Keratinocyte (primary cell): ENCODE results near the gene RCOR3. TPM values are rescaled to one million over a fixed set of nuclear protein-coding genes. Genes with fewer than 3 reads are reported as not detected.
"Not testable (repeated sequence)": the region's sequence is repeated elsewhere in the genome, so short reads cannot be mapped to it uniquely, and the experiment has no call there.

Source experiments
- DNase-seq: peaks from one replicate; pipeline ENCODE4 v3.0.0-alpha.2; 2011; ENCODE audit warnings: low read depth, missing footprints, low spot score
- FAIRE-seq: peaks from 2 replicates; lab custom pipeline; 2011; peaks lifted over from hg19 to GRCh38; lab: Jason Lieb, UNC
- H2AFZ ChIP-seq: 2 replicates; pipeline ENCODE4 v1.6.0; 2012; ENCODE audit warnings: low read length, control low read depth, inconsistent platforms; ENCODE audit not compliant: control insufficient read depth
- H3K27ac ChIP-seq: 2 replicates; pipeline ENCODE4 v1.5.1; 2011; ENCODE audit warnings: low read length; ENCODE audit not compliant: control insufficient read depth, insufficient read depth
- H3K27me3 ChIP-seq: 3 replicates; pipeline ENCODE4 v1.6.0; 2011; ENCODE audit warnings: low read length; ENCODE audit not compliant: control insufficient read depth, insufficient read depth; ENCODE audit errors: extremely low read depth
- H3K36me3 ChIP-seq, 2 experiments: 2 replicates in 1 of 2; 3 replicates in 1 of 2; pipeline ENCODE4 v1.5.1; 2011; ENCODE audit warnings: low read length in 2 of 2, mild to moderate bottlenecking in 1 of 2; ENCODE audit not compliant: control insufficient read depth in 2 of 2, insufficient read depth in 2 of 2; ENCODE audit errors: extremely low read depth in 1 of 2
- H3K4me1 ChIP-seq: 3 replicates; pipeline ENCODE4 v1.5.1; 2011; ENCODE audit warnings: low read length; ENCODE audit not compliant: control insufficient read depth, insufficient read depth; ENCODE audit errors: extremely low read depth
- H3K4me2 ChIP-seq: 3 replicates; pipeline ENCODE4 v1.6.0; 2011; ENCODE audit warnings: low read depth, low read length; ENCODE audit not compliant: control insufficient read depth, insufficient read depth; ENCODE audit errors: extremely low read depth
- H3K4me3 ChIP-seq, 3 experiments: fragments of 200-600 bp in 1 of 3; sonication (generic) in 1 of 3; 2 replicates in 2 of 3; 3 replicates in 1 of 3; pipeline ENCODE4 v1.5.1; 2011 to 2016; ENCODE audit warnings: low read length in 3 of 3, mild to moderate bottlenecking in 3 of 3, control low read depth in 2 of 3, inconsistent platforms in 1 of 3, low read depth in 1 of 3, mixed read lengths in 1 of 3, mixed run types in 1 of 3, moderate library complexity in 1 of 3; ENCODE audit not compliant: control insufficient read depth in 2 of 3, insufficient read depth in 2 of 3; ENCODE audit errors: extremely low read depth in 1 of 3
- H3K79me2 ChIP-seq: 2 replicates; pipeline ENCODE4 v1.6.0; 2012; ENCODE audit warnings: low read length; ENCODE audit not compliant: control insufficient read depth, insufficient read depth
- H3K9ac ChIP-seq: 3 replicates; pipeline ENCODE4 v1.6.0; 2011; ENCODE audit warnings: low read length; ENCODE audit not compliant: control insufficient read depth, insufficient read depth; ENCODE audit errors: extremely low read depth
- H3K9me1 ChIP-seq: 3 replicates; pipeline ENCODE4 v1.6.0; 2011; ENCODE audit warnings: low read length; ENCODE audit not compliant: control insufficient read depth, insufficient read depth; ENCODE audit errors: extremely low read depth
- H3K9me3 ChIP-seq: 2 replicates; pipeline ENCODE4 v1.5.1; 2012; ENCODE audit warnings: low read depth, low read length; ENCODE audit not compliant: control insufficient read depth
- H4K20me1 ChIP-seq: 3 replicates; pipeline ENCODE4 v1.6.0; 2011; ENCODE audit warnings: low read length; ENCODE audit not compliant: control insufficient read depth, insufficient read depth; ENCODE audit errors: extremely low read depth
- CTCF ChIP-seq, 3 experiments: IDR thresholded peaks in 1 of 3; conservative IDR thresholded peaks in 1 of 3; optimal IDR thresholded peaks in 1 of 3; 2 replicates in 2 of 3; 3 replicates in 1 of 3; pipeline versions ENCODE3 to v1.5.1; 2011; ENCODE audit warnings: low read length in 3 of 3, mild to moderate bottlenecking in 3 of 3, moderate library complexity in 2 of 3, control low read depth in 1 of 3, inconsistent platforms in 1 of 3; ENCODE audit not compliant: insufficient read depth in 2 of 3; ENCODE audit errors: extremely low read depth in 1 of 3
- EZH2 ChIP-seq: IDR thresholded peaks from one replicate; pipeline ENCODE4 v1.6.1; 2012; ENCODE audit warnings: inconsistent platforms, mild to moderate bottlenecking, low read length, moderate library complexity
- dilution Hi-C: fragments of 300-500 bp; cut with MboI; formaldehyde crosslinking; loops from one replicate; pipeline ENCODE4 v1.7.0; 2020; ENCODE audit warnings: low sequenced_read_pairs; ENCODE audit not compliant: extremely low pct_ligation_motif_present
- polyA plus RNA-seq, 5 experiments: library from polyadenylated mRNA; depleted of rRNA in 3 of 5; stranded (reverse) in 3 of 5; stranded (forward) in 1 of 5; unstranded in 1 of 5; fragments of >200 nt; gene quantifications; 1 replicate in 1 of 5; 2 replicates in 3 of 5; 3 replicates in 1 of 5; pipeline versions ENCODE4 v1.2.1 to v1.2.3, GENCODE V29; 2011 to 2012; ENCODE audit warnings: missing spikeins in 2 of 5, low read depth in 1 of 5, low replicate concordance in 1 of 5

RCOR3 gene
- polyA plus RNA-seq, 1 donor (not counting 4 experiments of a cell fraction or from before 2014, with no cell fraction given) = 35.7 TPM

GRCh38 chr1:211260141-211261107, 1.3 kb downstream of the RCOR3 start:
- no peaks in the 10 kb centered on the region for H4K20me1 ChIP-seq
- H3K27ac ChIP-seq = peak overlapping the region; percentile 68
- no peaks in the 10 kb centered on the region for H3K27me3 ChIP-seq
- H2AFZ ChIP-seq = peak overlapping the region; percentile 85
- H3K4me1 ChIP-seq = peaks cover 18% of the 10 kb centered on the region
- no peak for TF ChIP-seq EZH2
- TF ChIP-seq CTCF (optimal IDR thresholded peaks at IDR 0.05 in 1 of 3, IDR thresholded peaks at IDR 0.05 in 1 of 3, conservative IDR thresholded peaks at IDR 0.05 in 1 of 3; ENCODE audit: extremely low read depth in 1 of 3, insufficient read depth in 2 of 3, low read length in 3 of 3) = peak in 1 of 3 experiments; percentile 3
- DNase-seq (no peak), FAIRE-seq (no peak)
- H3K9me3 ChIP-seq = no peaks in the 10 kb centered on the region
- H3K4me3 ChIP-seq = peak overlapping the region; percentile 75 to 92 (median 91)
- peaks cover 0 to 1% of the 10 kb centered on the region in 2 experiments for H3K36me3 ChIP-seq
- dilution Hi-C loops = no loop called here
- no peaks in the 10 kb centered on the region for H3K9me1 ChIP-seq
- peak overlapping the region; percentile 88 for H3K4me2 ChIP-seq
- peaks cover 27% of the 10 kb centered on the region for H3K79me2 ChIP-seq
- H3K9ac ChIP-seq = peak overlapping the region; percentile 81

DNA sequence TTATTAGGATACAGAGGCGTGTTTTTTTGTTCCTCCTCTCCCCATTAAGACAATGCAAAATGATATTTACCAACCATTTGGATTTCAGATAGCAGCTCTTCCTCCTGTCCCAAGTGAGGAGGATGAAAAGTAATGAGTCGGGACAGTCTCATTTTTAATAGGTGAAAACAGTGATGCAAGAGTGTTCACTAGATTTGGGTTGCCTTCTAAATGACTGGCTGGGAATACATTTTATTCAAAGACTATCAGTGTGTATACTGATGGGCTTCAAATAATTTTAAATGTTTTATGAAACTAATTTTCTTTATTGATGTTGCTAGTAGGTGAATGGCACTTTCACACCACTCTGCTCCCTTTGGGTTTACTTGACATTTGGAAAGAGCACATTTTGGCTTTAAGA, 2.1 kb downstream of the RCOR3 start:
- FAIRE-seq (no peak), DNase-seq (no peak)
- Histone ChIP-seq H3K9ac (peak overlapping the region; percentile 81), H3K36me3 (peaks cover 0 to 1% of the 10 kb centered on the region in 2 experiments), H3K27me3 (no peaks in the 10 kb centered on the region), H3K27ac (peak overlapping the region; percentile 68), H3K9me1 (no peaks in the 10 kb centered on the region), H3K4me2 (peak overlapping the region; percentile 88), H3K79me2 (peaks cover 27% of the 10 kb centered on the region), H3K4me3 (peak overlapping the region; percentile 75 to 92 (median 91)), H3K9me3 (no peaks in the 10 kb centered on the region), H4K20me1 (no peaks in the 10 kb centered on the region), H3K4me1 (peaks cover 18% of the 10 kb centered on the region), H2AFZ (peak overlapping the region; percentile 85)
- dilution Hi-C loops = no loop called here
- TF ChIP-seq CTCF (optimal IDR thresholded peaks at IDR 0.05 in 1 of 3, IDR thresholded peaks at IDR 0.05 in 1 of 3, conservative IDR thresholded peaks at IDR 0.05 in 1 of 3; ENCODE audit: extremely low read depth in 1 of 3, insufficient read depth in 2 of 3, low read length in 3 of 3) (no peak), EZH2 (no peak)

GRCh38 chr1:211263022-211263421, 3.9 kb downstream of the RCOR3 start:
- dilution Hi-C loops, H3K9me1 ChIP-seq, H3K36me3 ChIP-seq, H2AFZ ChIP-seq, H3K4me1 ChIP-seq, H4K20me1 ChIP-seq, DNase-seq, FAIRE-seq, H3K9ac ChIP-seq, H3K4me2 ChIP-seq, H3K4me3 ChIP-seq, H3K27ac ChIP-seq, H3K9me3 ChIP-seq, H3K27me3 ChIP-seq: not testable (repeated sequence)
- H3K79me2 ChIP-seq = peaks cover 30% of the 10 kb centered on the region
